K562 (cell line): ENCODE results near the gene ANTKMT. TPM values are rescaled to one million over a fixed set of nuclear protein-coding genes. Genes with fewer than 3 reads are reported as not detected.
A peak's percentile ranks its signal among the peaks of the same experiment; 100 is the strongest.

Experiments
- ATAC-seq: fragments of 200-7000 bp; cut with Tn5 transposase; 3 replicates; pipeline ENCODE4 v1.9.1; 2020; ENCODE audit warnings: moderate library complexity
- BruUV-seq: library from RNA; stranded (reverse); fragments of 400-500 nt; replicated peaks from 2 replicates; lab custom pipeline; 2021; lab: Mats Ljungman, UMichigan
- CTCF ChIA-PET: fragments of 300-600 bp; formaldehyde crosslinking; extraction: SDS; loops from one replicate; lab custom pipeline; 2021; ENCODE audit warnings: low intra/inter-chr PET ratio; lab: Yijun Ruan, JAX
- POLR2A ChIA-PET: fragments of 300-600, 350-650 bp; sonication (Branson Sonifier 250); formaldehyde crosslinking; extraction: SDS; loops from one replicate; lab custom pipeline; 2021; ENCODE audit warnings: antibody characterized with exemption, inconsistent platforms; lab: Yijun Ruan, JAX
- DNase-seq, 4 experiments: peaks; one replicate each; pipeline versions ENCODE4 v3.0.0 to v3.0.0-alpha.2; 2011 to 2018; ENCODE audit warnings: low spot score in 3 of 4, mixed read lengths in 3 of 4; ENCODE audit errors: extremely low read depth in 1 of 4
- FAIRE-seq: peaks from 2 replicates; lab custom pipeline; 2011; peaks lifted over from hg19 to GRCh38; lab: Jason Lieb, UNC
- H2AFZ ChIP-seq: 2 replicates; pipeline ENCODE4 v1.6.0; 2011; ENCODE audit warnings: low read depth, low read length, control low read depth, inconsistent platforms
- H3K27ac ChIP-seq: fragments of 200-600 bp; 3 replicates; pipeline ENCODE4 v1.8.0; 2011; ENCODE audit warnings: low read depth, mild to moderate bottlenecking, control low read depth, inconsistent platforms, low read length, moderate library complexity, mixed read lengths; ENCODE audit errors: extremely low read depth
- H3K27me3 ChIP-seq, 2 experiments: fragments of 300-600 bp in 1 of 2; 2 replicates in 1 of 2; 3 replicates in 1 of 2; pipeline versions ENCODE4 v1.6.0 to v1.8.0; 2011; ENCODE audit warnings: inconsistent platforms in 2 of 2, low read length in 2 of 2, mild to moderate bottlenecking in 1 of 2, mixed read lengths in 1 of 2, moderate library complexity in 1 of 2; ENCODE audit not compliant: control insufficient read depth in 2 of 2, insufficient read depth in 2 of 2
- H3K36me3 ChIP-seq: fragments of 300-600 bp; 3 replicates; pipeline ENCODE4 v1.8.0; 2011; ENCODE audit warnings: mild to moderate bottlenecking, low read length, inconsistent platforms; ENCODE audit not compliant: control insufficient read depth, insufficient read depth
- H3K4me1 ChIP-seq, 2 experiments: fragments of 200-600 bp in 1 of 2; replicated peaks in 1 of 2; 2 replicates in 1 of 2; 3 replicates in 1 of 2; pipeline versions ENCODE4 v1.5.1 to v1.8.0; 2011; ENCODE audit warnings: inconsistent platforms in 2 of 2, low read length in 2 of 2, mild to moderate bottlenecking in 1 of 2, mixed read lengths in 1 of 2, moderate library complexity in 1 of 2; ENCODE audit not compliant: control insufficient read depth in 2 of 2, insufficient read depth in 2 of 2
- H3K4me2 ChIP-seq: 2 replicates; pipeline ENCODE4 v1.6.1; 2011; ENCODE audit warnings: low read length, control low read depth, inconsistent platforms, mixed read lengths; ENCODE audit not compliant: insufficient read depth
- H3K4me3 ChIP-seq: fragments of 200-600 bp; sonication (generic), shearing (Covaris generic); 2 replicates; pipeline ENCODE4 v1.5.1; 2016; ENCODE audit warnings: control low read depth, inconsistent platforms
- H3K79me2 ChIP-seq: fragments of 200-600 bp; 3 replicates; pipeline ENCODE4 v1.8.0; 2011; ENCODE audit warnings: low read length, inconsistent platforms; ENCODE audit not compliant: control insufficient read depth, insufficient read depth
- H3K9ac ChIP-seq, 2 experiments: 2 replicates each; pipeline versions ENCODE4 v1.6.0 to v1.6.1; 2011; ENCODE audit warnings: low read depth in 2 of 2, low read length in 2 of 2, control low read depth in 1 of 2, inconsistent platforms in 1 of 2, mild to moderate bottlenecking in 1 of 2, mixed read lengths in 1 of 2; ENCODE audit not compliant: insufficient read depth in 1 of 2
- H3K9me1 ChIP-seq: one replicate; pipeline ENCODE4 v1.6.0; 2011; ENCODE audit warnings: inconsistent platforms, mild to moderate bottlenecking, low read length, moderate library complexity; ENCODE audit not compliant: control insufficient read depth, insufficient read depth
- H3K9me3 ChIP-seq: replicated peaks from 2 replicates; pipeline ENCODE4 v1.5.1; 2011; ENCODE audit warnings: low read depth, low read length, inconsistent platforms; ENCODE audit not compliant: control insufficient read depth, insufficient read depth
- H4K20me1 ChIP-seq: replicated peaks from 2 replicates; pipeline ENCODE4 v1.6.1; 2011; ENCODE audit warnings: low read length, inconsistent platforms, mixed read lengths; ENCODE audit not compliant: control insufficient read depth, insufficient read depth
- HLTF ChIP-seq: fragments of 450-650 bp; IDR thresholded peaks from 2 replicates; pipeline ENCODE4 v1.6.1; 2016
- MXI1 ChIP-seq: IDR thresholded peaks from 2 replicates; pipeline ENCODE4 v1.6.1; 2011; ENCODE audit warnings: low read depth, mild to moderate bottlenecking, improper control_type of control experiment, low read length
- POLR2G ChIP-seq: fragments of 200-400 bp; formaldehyde crosslinking; IDR thresholded peaks from 2 replicates; pipeline ENCODE4 v1.6.1; 2017; ENCODE audit warnings: low read depth, mild to moderate bottlenecking, antibody characterized with exemption, low read length, moderate library complexity
- RCOR1 ChIP-seq, 2 experiments: IDR thresholded peaks; 2 replicates each; pipeline ENCODE4 v1.6.1; 2012; ENCODE audit warnings: low read depth in 2 of 2, low read length in 2 of 2, borderline replicate concordance in 1 of 2, improper control_type of control experiment in 1 of 2
- WGBS: fragments of 100-300 bp; shearing (Covaris generic); methylation state at CpG from one replicate; pipeline ENCODE4 v1.1.6; 2016; ENCODE audit warnings: low coverage, mixed read lengths; ENCODE audit not compliant: insufficient coverage; ENCODE audit errors: missing lambda C conversion rate; 5-methylcytosine and 5-hydroxymethylcytosine counted together
- in situ Hi-C: fragments of 300-500 bp; cut with MboI; formaldehyde crosslinking; loops from 4 replicates; pipeline ENCODE4 v1.15.0; 2018; ENCODE audit warnings: inconsistent platforms, mixed read lengths
- intact Hi-C: fragments of 100-400 bp; cut with micrococcal nuclease; formaldehyde crosslinking; loops from 2 replicates; pipeline ENCODE4 v1.14.2; 2022
- polyA plus RNA-seq, 8 experiments: library from polyadenylated mRNA; depleted of rRNA in 4 of 8; stranded (reverse) in 5 of 8; unstranded in 3 of 8; fragments of >200 nt; fragmentation: Nextera tagmentation in 2 of 8; fragmentation: Illumina TruSeq in 1 of 8; extraction: Ambion mirVana in 2 of 8; extraction: Trizol in 1 of 8; gene quantifications; 2 replicates each; pipeline versions ENCODE4 v1.2.1 to v1.2.3, GENCODE V29; 2011 to 2014; ENCODE audit warnings: inconsistent platforms in 1 of 8, missing spikeins in 1 of 8
- total RNA-seq, 7 experiments: library from RNA; depleted of rRNA in 6 of 7; stranded (reverse); fragments of >200 nt in 6 of 7; fragmentation: Illumina TruSeq in 2 of 7; extraction: Trizol in 2 of 7; gene quantifications; 2 replicates each; pipeline versions ENCODE4 v1.2.1 to v1.2.3, GENCODE V29; 2011 to 2021; ENCODE audit warnings: low replicate concordance in 1 of 7
- TF ChIP-seq, protein P1 (sequence below), 2 experiments: fragments of 150-350 bp in 1 of 2; IDR thresholded peaks; 2 replicates each; pipeline ENCODE4 v1.6.1; 2012 to 2016; ENCODE audit warnings: low read depth in 2 of 2, low read length in 2 of 2, mild to moderate bottlenecking in 1 of 2, moderate library complexity in 1 of 2
- TF ChIP-seq, protein P2 (sequence below): sonication (generic); formaldehyde crosslinking; IDR thresholded peaks from 2 replicates; pipeline ENCODE4 v1.8.1; 2023; ENCODE audit warnings: mild to moderate bottlenecking, missing genetic modification reagents

The ANTKMT gene
- total and polyA plus RNA-seq, 9 of the 15 experiments (the other 6 are each of a cell fraction or from before 2014, with no cell fraction given) = 0.58 to 217 (median 19.1) TPM

DNA sequence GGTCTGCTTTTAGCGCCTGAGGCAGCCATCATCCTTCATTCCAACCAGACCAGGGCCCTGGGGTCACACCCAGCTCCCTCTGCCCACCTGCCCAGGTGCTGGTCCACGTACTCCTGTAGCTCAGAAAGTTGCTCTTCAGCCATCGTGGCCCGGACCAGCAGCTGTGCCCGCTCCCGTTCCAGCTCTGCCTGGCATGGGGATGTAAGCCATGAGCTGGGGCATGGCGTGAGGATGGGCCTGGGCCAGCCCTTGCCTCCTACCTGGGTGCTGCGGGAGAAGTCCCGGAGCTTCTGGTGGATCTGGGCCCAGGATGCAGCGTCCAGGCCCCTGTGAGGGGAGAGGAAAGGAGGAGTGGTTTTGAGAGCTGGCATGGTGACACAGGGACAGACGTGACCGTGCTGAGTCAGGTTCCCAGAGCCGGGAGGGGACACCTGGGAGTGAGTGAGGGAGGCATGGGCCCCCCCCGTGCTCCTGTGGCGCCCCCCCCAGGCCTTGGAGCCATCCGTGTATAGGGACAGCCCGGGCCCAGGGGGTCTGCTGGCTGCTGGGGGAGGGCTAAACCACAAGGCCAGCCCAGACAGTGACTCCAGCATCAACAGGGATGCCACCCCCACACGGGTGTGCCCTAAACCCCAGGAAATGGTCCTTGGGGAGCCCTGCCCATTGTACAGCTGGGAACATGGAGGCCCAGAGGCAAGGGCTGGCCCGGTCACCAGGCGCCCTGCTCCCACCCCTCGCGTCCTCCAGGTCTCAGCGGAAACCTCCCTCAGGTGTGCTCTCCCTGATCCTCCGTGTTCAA is 2.1 kb downstream of the ANTKMT start (continued):
- TF ChIP-seq RCOR1 (IDR thresholded peaks at IDR 0.05; ENCODE audit: borderline replicate concordance in 1 of 2, low read depth in 2 of 2, low read length in 2 of 2) = peak in 1 of 2 experiments; percentile 9; a peak in 1 of 4 replicates

DNA sequence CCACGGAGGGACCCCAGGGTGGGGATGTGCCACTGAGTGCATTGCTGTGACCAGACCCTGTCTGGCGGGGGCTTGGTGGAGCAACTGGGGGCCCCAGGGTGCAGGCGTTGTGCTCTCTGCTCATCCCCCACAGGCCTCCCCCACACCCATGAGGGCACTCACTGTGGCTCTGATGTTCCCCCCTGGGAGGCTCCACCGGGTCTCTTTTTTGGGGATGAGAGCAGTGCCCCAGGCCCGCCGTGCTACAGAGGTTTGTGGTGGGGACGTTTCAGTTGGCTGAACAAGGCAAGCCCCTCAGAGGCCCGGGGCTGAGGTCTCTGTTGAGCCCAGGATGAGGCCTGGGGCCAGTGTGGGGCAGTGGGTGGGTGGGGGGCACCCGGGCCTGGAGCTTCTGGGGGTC is 2.7 kb downstream of the ANTKMT start:
- H2AFZ ChIP-seq = no peak overlapping the region
- no peak for ATAC-seq
- ChIA-PET CTCF (no interaction called here), POLR2A (interaction anchor here (0.6 to 4.5 kb wide), 6 partner anchors 13 to 370 kb away, joined by 3 to 25 read pairs (median 3); no protein-coding TSS in a partner anchor)
- H3K36me3 ChIP-seq = peaks cover 16% of the 10 kb centered on the region; the same call in 2 of the 3 replicates
- FAIRE-seq = no peak
- H3K4me1 ChIP-seq = peaks cover 18 to 96% of the 10 kb centered on the region in 2 experiments
- peaks cover 3% of the 10 kb centered on the region for H3K9me1 ChIP-seq
- H3K27ac ChIP-seq = no peak overlapping the region
- H3K27me3 ChIP-seq = no peaks in the 10 kb centered on the region
- TF ChIP-seq MXI1 (no peak), HLTF (no peak), POLR2G (0 out of 2 replicates have a peak, but pooled peaks have one; percentile 15)
- TF ChIP-seq, protein P1, sequence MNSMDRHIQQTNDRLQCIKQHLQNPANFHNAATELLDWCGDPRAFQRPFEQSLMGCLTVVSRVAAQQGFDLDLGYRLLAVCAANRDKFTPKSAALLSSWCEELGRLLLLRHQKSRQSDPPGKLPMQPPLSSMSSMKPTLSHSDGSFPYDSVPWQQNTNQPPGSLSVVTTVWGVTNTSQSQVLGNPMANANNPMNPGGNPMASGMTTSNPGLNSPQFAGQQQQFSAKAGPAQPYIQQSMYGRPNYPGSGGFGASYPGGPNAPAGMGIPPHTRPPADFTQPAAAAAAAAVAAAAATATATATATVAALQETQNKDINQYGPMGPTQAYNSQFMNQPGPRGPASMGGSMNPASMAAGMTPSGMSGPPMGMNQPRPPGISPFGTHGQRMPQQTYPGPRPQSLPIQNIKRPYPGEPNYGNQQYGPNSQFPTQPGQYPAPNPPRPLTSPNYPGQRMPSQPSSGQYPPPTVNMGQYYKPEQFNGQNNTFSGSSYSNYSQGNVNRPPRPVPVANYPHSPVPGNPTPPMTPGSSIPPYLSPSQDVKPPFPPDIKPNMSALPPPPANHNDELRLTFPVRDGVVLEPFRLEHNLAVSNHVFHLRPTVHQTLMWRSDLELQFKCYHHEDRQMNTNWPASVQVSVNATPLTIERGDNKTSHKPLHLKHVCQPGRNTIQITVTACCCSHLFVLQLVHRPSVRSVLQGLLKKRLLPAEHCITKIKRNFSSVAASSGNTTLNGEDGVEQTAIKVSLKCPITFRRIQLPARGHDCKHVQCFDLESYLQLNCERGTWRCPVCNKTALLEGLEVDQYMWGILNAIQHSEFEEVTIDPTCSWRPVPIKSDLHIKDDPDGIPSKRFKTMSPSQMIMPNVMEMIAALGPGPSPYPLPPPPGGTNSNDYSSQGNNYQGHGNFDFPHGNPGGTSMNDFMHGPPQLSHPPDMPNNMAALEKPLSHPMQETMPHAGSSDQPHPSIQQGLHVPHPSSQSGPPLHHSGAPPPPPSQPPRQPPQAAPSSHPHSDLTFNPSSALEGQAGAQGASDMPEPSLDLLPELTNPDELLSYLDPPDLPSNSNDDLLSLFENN (IDR thresholded peaks at IDR 0.05; ENCODE audit: low read depth in 2 of 2, low read length in 2 of 2) = no peak
- TF ChIP-seq, protein P2, sequence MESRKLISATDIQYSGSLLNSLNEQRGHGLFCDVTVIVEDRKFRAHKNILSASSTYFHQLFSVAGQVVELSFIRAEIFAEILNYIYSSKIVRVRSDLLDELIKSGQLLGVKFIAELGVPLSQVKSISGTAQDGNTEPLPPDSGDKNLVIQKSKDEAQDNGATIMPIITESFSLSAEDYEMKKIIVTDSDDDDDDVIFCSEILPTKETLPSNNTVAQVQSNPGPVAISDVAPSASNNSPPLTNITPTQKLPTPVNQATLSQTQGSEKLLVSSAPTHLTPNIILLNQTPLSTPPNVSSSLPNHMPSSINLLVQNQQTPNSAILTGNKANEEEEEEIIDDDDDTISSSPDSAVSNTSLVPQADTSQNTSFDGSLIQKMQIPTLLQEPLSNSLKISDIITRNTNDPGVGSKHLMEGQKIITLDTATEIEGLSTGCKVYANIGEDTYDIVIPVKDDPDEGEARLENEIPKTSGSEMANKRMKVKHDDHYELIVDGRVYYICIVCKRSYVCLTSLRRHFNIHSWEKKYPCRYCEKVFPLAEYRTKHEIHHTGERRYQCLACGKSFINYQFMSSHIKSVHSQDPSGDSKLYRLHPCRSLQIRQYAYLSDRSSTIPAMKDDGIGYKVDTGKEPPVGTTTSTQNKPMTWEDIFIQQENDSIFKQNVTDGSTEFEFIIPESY = 0 out of 2 replicates have a peak, but pooled peaks have one; percentile 27
- WGBS = 76% methylated on average over 8 of the region's 9 CpGs
- no peak overlapping the region for H3K4me2 ChIP-seq
- no peaks in the 10 kb centered on the region for H3K9me3 ChIP-seq
- DNase-seq = no peak
- BruUV-seq = no TSS peak
- peak overlapping the region in 1 of 2 experiments; percentile 99; a peak in 2 of 4 replicates for H3K9ac ChIP-seq
- intact Hi-C loops (no loop called here), in situ Hi-C loops (no loop called here)
- H4K20me1 ChIP-seq = no peaks in the 10 kb centered on the region; the same call in 1 of the 2 replicates
- H3K79me2 ChIP-seq = peaks cover 54% of the 10 kb centered on the region
- H3K4me3 ChIP-seq = no peak overlapping the region
